ENCODE measurements around the gene SEC14L3. TPM values are rescaled to one million over a fixed set of nuclear protein-coding genes. Genes with fewer than 3 reads are reported as not detected.
A peak's percentile ranks its signal among the peaks of the same experiment; 100 is the strongest.

Gene SEC14L3
- total RNA-seq, 1 donor from 2014 or later = not detected

DNA sequence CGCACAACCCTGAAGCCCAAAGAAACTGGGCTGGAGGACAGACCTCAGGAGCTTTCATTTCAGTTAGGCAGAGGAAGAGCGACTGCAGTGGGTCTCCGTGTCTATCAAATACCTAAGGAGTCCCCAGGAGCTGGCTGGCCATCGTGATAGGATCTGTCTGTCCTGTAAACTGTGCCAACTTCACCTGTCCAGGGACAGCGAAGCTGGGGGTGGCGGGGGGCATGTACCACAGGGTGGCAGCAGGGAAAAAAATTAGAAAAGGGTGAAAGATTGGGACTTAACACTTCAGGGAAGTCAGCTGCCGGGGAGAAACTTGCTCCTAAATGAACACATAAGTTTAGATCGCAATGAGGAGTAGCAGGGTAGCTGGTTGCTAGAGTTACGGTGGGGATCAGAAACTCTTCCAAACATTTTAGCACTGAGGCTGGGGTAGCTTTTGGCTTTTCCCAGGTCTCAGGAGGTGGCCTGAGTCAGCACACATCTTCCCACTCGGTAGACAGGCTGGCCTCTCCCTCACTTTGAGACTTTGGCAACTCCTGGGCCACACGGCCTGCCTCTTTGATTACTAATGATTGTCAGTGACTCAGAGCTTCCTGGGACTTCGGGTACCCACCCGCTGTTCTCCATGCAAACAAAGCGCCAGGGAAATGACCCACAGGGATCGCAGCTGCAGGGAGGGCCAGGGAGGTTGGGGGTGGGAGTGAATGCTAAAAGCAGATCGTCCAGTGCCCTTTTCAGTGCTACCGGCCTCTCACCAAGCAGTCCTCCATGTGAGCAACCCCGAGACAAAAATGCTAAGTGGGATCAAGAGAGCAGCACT is 49.1 kb downstream of the SEC14L3 start:
- H3K36me3 Mint-ChIP-seq = peaks cover 10% of the 10 kb centered on the region
- DNase-seq (ENCODE audit: low spot score in 2 of 2, unreplicated experiment in 2 of 2) = no peak

DNA sequence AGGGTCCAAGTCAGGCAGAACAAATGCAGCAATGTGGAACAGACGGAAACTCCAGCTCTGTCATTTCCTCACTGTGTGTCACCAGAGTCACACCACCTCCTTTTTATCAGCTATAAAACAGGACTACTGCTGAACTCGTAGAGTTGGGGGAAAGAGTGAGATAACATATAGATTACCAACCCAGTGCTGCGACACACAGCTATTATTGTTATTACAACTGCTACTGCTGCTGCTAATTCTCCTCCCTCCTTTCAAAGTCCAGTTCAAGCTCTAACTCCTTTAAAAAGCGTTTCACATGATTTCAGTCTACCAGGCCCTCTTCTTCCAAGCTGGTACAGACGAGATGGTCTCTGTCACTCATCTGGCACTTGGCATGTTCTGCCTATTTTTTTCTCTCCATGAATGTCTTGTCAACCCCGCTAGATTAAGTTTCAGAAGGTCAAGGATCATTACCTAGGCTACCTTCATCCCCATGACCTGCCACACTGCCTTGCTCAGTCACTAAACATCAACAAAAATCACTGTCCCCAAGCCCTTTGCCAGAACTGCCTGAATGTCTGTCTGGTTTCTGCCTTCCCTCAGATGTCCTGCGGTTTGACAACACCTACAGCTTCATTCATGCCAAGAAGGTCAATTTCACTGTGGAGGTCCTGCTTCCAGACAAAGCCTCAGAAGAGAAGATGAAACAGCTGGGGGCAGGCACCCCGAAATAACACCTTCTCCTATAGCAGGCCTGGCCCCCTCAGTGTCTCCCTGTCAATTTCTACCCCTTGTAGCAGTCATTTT is 49.9 kb downstream of the SEC14L3 start:
- DNase-seq (ENCODE audit: low spot score in 2 of 2, unreplicated experiment in 2 of 2) = no peak
- H3K36me3 Mint-ChIP-seq = peaks cover 10% of the 10 kb centered on the region
- H3K4me3 Mint-ChIP-seq = peak overlapping the region; percentile 88
- H3K27ac Mint-ChIP-seq = peak overlapping the region; percentile 98
- TF ChIP-seq, protein P1, sequence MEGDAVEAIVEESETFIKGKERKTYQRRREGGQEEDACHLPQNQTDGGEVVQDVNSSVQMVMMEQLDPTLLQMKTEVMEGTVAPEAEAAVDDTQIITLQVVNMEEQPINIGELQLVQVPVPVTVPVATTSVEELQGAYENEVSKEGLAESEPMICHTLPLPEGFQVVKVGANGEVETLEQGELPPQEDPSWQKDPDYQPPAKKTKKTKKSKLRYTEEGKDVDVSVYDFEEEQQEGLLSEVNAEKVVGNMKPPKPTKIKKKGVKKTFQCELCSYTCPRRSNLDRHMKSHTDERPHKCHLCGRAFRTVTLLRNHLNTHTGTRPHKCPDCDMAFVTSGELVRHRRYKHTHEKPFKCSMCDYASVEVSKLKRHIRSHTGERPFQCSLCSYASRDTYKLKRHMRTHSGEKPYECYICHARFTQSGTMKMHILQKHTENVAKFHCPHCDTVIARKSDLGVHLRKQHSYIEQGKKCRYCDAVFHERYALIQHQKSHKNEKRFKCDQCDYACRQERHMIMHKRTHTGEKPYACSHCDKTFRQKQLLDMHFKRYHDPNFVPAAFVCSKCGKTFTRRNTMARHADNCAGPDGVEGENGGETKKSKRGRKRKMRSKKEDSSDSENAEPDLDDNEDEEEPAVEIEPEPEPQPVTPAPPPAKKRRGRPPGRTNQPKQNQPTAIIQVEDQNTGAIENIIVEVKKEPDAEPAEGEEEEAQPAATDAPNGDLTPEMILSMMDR (IDR thresholded peaks at IDR 0.05; ENCODE audit: unreplicated experiment) = no peak
- no peaks in the 10 kb centered on the region for H3K9me3 Mint-ChIP-seq
- H3K27me3 Mint-ChIP-seq (ENCODE audit: low read depth) = no peaks in the 10 kb centered on the region
- peaks cover 38% of the 10 kb centered on the region for H3K4me1 Mint-ChIP-seq

More for the DNA sequence above, 49.1 kb downstream of the SEC14L3 start:
- Mint-ChIP-seq H3K4me3 (peak overlapping the region; percentile 88), H3K27me3 (ENCODE audit: low read depth) (no peaks in the 10 kb centered on the region), H3K9me3 (no peaks in the 10 kb centered on the region), H3K27ac (peak overlapping the region; percentile 98), H3K4me1 (peaks cover 38% of the 10 kb centered on the region)
- TF ChIP-seq, protein P1 (IDR thresholded peaks at IDR 0.05; ENCODE audit: unreplicated experiment) = no peak

DNA sequence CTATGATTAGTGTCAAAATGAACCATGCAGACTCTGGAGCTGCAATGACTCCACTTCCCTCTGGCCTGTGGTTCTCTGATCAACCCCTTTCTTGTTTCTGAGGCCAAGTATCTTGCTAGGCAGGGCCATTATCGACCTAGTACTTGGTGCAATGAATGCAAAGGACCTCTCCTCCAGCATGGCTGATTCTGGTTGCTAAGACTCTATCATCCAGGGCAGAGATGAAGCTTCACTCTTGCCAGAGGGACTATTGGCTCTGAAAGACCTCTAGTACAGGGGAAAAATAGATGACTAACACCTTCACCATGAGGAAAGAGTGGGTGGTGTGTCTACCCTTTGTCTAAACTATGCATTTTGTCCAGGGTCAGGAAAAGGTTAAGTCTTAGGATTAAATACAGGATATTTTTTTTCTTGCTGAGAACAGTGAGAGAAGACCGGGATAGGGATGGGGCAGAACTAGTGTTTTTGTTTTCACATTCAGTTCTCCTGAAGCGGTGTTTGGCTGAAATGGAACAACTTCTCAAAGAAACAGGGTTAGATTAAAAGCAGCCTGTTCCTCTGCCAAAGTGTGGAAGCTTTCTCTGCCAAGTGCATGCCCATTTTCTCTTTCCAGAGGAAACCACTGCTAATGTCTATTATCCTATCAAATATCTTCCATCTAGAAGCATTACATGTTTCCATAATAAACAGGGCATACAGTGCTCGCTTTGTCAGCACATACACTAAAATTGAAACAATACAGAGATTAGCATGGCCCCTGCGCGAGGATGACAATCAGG is 51.3 kb downstream of the SEC14L3 start:
- Mint-ChIP-seq H3K27ac (no peak overlapping the region), H3K4me1 (peaks cover 32% of the 10 kb centered on the region), H3K36me3 (peaks cover 16% of the 10 kb centered on the region), H3K9me3 (no peaks in the 10 kb centered on the region), H3K4me3 (no peak overlapping the region), H3K27me3 (ENCODE audit: low read depth) (no peaks in the 10 kb centered on the region)
- TF ChIP-seq, protein P1 (IDR thresholded peaks at IDR 0.05; ENCODE audit: unreplicated experiment) = no peak
- no peak for DNase-seq (ENCODE audit: low spot score in 2 of 2, unreplicated experiment in 2 of 2)

DNA sequence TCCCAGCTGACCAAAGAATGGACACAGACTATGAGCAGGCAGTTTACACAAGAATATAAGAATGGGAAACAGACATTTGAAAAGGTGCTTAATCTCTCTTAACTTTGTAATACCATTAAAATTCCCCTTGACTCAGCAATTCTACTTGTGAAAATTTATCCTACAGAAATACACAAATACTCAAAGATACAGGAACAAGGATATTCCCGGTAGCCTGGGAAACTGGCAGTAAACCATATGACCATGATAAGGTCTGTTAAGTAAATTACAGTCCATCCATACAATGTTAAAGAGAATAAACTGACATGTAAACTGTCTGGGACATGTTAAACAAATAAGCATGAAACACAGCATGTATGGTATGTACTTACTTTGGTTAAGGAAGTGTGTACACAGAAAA is 55.0 kb downstream of the SEC14L3 start:
- Mint-ChIP-seq H3K9me3 (no peaks in the 10 kb centered on the region), H3K4me3 (no peak overlapping the region), H3K27me3 (ENCODE audit: low read depth) (no peaks in the 10 kb centered on the region), H3K4me1 (peaks cover 10% of the 10 kb centered on the region), H3K36me3 (peaks cover 22% of the 10 kb centered on the region), H3K27ac (no peak overlapping the region)
- no peak for DNase-seq (ENCODE audit: low spot score in 2 of 2, unreplicated experiment in 2 of 2)
- TF ChIP-seq, protein P1 (IDR thresholded peaks at IDR 0.05; ENCODE audit: unreplicated experiment) = no peak

DNA sequence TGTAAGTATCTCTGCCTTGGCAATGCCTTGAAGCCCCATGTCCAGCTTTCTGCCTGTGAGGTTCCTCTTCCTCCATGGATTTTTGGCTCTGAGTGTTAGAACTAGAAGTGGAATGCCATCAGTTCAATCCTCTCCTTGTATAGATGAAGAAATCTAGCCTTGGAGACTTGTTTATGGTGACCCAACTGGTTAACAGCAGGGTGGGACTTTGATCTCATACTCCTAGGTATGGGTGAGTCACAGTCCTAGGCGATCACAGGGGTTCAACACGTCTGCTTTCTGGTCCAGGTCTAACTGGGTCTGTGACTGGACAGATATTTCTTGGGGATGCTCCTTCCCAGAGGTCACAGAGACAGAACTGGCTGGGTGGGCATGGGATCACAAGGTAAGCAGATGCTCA is 55.4 kb downstream of the SEC14L3 start:
- Mint-ChIP-seq H3K36me3 (peaks cover 22% of the 10 kb centered on the region), H3K27ac (no peak overlapping the region), H3K4me1 (peaks cover 5% of the 10 kb centered on the region), H3K9me3 (no peaks in the 10 kb centered on the region), H3K27me3 (ENCODE audit: low read depth) (no peaks in the 10 kb centered on the region), H3K4me3 (no peak overlapping the region)
- TF ChIP-seq, protein P1 (IDR thresholded peaks at IDR 0.05; ENCODE audit: unreplicated experiment) = no peak
- no peak for DNase-seq (ENCODE audit: low spot score in 2 of 2, unreplicated experiment in 2 of 2)
